ENCODE data around the gene KLHL29. TPM values are rescaled to one million over a fixed set of nuclear protein-coding genes. Genes with fewer than 3 reads are reported as not detected.
A peak's percentile ranks its signal among the peaks of the same experiment; 100 is the strongest.

KLHL29 gene
- total and polyA plus RNA-seq, 10 of the 15 experiments (the other 5 are each of a cell fraction or from before 2014, with no cell fraction given), result 1.4 to 19.5 (median 6.1) TPM

GRCh38 chr2:23449413-23449812 lies 64.4 kb downstream of the KLHL29 start (continued):
- TF ChIP-seq NKRF (conservative IDR thresholded peaks at IDR 0.05), result no peak
- no peak for TF ChIP-seq ATF3 (IDR thresholded peaks at IDR 0.05; ENCODE audit: borderline replicate concordance, extremely low read depth, low read depth, low read length)
- TF ChIP-seq HCFC1 (IDR thresholded peaks at IDR 0.05; ENCODE audit: low read length), result no peak
- TF ChIP-seq RBBP5 (conservative IDR thresholded peaks at IDR 0.05), result no peak
- no peak for TF ChIP-seq HSF1 (IDR thresholded peaks at IDR 0.05; ENCODE audit: low read depth, low read length)
- 0 out of 4 replicates have a peak, but pooled peaks have one; percentile 20 to 62 for TF ChIP-seq EP300 (IDR thresholded peaks at IDR 0.05; ENCODE audit: borderline replicate concordance in 1 of 2, control insufficient read depth in 1 of 2, low read depth in 2 of 2, low read length in 2 of 2)
- no peak for TF ChIP-seq ZNF217 (IDR thresholded peaks at IDR 0.05)
- TF ChIP-seq ZNF384 (IDR thresholded peaks at IDR 0.05; ENCODE audit: borderline replicate concordance, low read depth, low read length), result no peak
- TF ChIP-seq GATAD2B (conservative IDR thresholded peaks at IDR 0.05; ENCODE audit: low read depth), result no peak; the same call in 1 of the 2 replicates
- peak; percentile 73 for TF ChIP-seq RAD51 (IDR thresholded peaks at IDR 0.05)
- TF ChIP-seq IRF5 (IDR thresholded peaks at IDR 0.05; ENCODE audit: borderline replicate concordance), result no peak
- TF ChIP-seq BCLAF1 (IDR thresholded peaks at IDR 0.05), result no peak
- no peak for TF ChIP-seq BRCA1 (IDR thresholded peaks at IDR 0.05; ENCODE audit: low read depth, low read length)
- TF ChIP-seq HDGF (IDR thresholded peaks at IDR 0.05), result 0 out of 2 replicates have a peak, but pooled peaks have one; percentile 26
- peak; percentile 63 for TF ChIP-seq SPI1 (IDR thresholded peaks at IDR 0.05; ENCODE audit: borderline replicate concordance, insufficient read depth, low read depth, low read length)
- TF ChIP-seq ZNF592 (IDR thresholded peaks at IDR 0.05), result no peak
